ENCODE data around the gene MANF.

- no peak for TF ChIP-seq CTCF (IDR thresholded peaks at IDR 0.05)
- TF ChIP-seq EP300 (IDR thresholded peaks at IDR 0.05): no peak
- no peak for TF ChIP-seq POLR2A (IDR thresholded peaks at IDR 0.05)
- no peak for TF ChIP-seq POLR2AphosphoS5 (IDR thresholded peaks at IDR 0.05)
These were observed 8.5 kb downstream of the MANF start for GRCh38 chr3:51393564-51393963.

Data from sigmoid colon (tissue), 4 donors.